LNCaP clone FGC (cell line): ENCODE results near the gene KIAA1217.

Experiments
- DNase-seq: peaks from one replicate; pipeline ENCODE4 v3.0.0-alpha.2; 2011; ENCODE audit warnings: low read depth
- H3K4me3 ChIP-seq: 2 replicates; pipeline ENCODE4 v1.5.1; 2011; ENCODE audit warnings: mild to moderate bottlenecking, low read depth, low read length, control low read depth
- CTCF ChIP-seq: IDR thresholded peaks from 2 replicates; pipeline ENCODE4 v1.5.1; 2012; ENCODE audit warnings: mild to moderate bottlenecking; ENCODE audit not compliant: control insufficient read depth, insufficient read depth; ENCODE audit errors: extremely low read depth

The KIAA1217 gene

GRCh38 chr10:24416248-24416647 lies 207.3 kb downstream of the KIAA1217 start:
- no peak for TF ChIP-seq CTCF
- no peak for DNase-seq
- no peak overlapping the region for H3K4me3 ChIP-seq

GRCh38 chr10:24417053-24417452 lies 208.1 kb downstream of the KIAA1217 start:
- TF ChIP-seq CTCF = no peak
- H3K4me3 ChIP-seq = no peak overlapping the region
- DNase-seq = no peak

- no peak for DNase-seq
- TF ChIP-seq CTCF = no peak
- H3K4me3 ChIP-seq = no peak overlapping the region
These were observed 209.6 kb downstream of the KIAA1217 start for GRCh38 chr10:24418532-24418931.

GRCh38 chr10:24419066-24419465 lies 210.1 kb downstream of the KIAA1217 start:
- no peak for DNase-seq
- no peak for TF ChIP-seq CTCF
- no peak overlapping the region for H3K4me3 ChIP-seq

GRCh38 chr10:24425151-24425550 lies 216.2 kb downstream of the KIAA1217 start:
- DNase-seq = no peak
- no peak overlapping the region for H3K4me3 ChIP-seq
- TF ChIP-seq CTCF = no peak

- DNase-seq = no peak
- no peak overlapping the region for H3K4me3 ChIP-seq
- TF ChIP-seq CTCF = no peak
These were observed 218.9 kb downstream of the KIAA1217 start for GRCh38 chr10:24427678-24428409.

- H3K4me3 ChIP-seq = no peak overlapping the region
- DNase-seq = no peak
- TF ChIP-seq CTCF = no peak
These were observed 219.5 kb downstream of the KIAA1217 start for GRCh38 chr10:24428410-24428782.
